ENCODE results near the gene RASGRP3.

The RASGRP3 gene

DNA sequence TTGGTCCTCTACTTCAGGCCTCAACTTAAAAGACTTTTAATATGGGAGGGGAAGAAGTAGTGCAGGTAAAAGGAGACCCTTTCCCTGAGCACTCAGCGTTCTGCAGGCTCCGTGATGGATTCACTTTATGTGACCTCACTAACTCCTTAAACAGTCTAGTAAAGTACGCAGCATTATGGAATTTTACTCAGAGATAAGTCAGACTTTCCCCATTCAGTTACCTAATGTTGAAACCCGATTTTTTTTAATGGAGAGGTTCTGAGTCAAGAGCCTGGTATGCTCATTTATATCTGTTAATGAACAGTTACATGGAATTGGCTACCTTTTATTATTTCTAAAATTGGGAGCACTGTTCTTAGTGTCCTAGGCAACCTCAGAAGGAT is 34.1 kb downstream of the RASGRP3 start:
- WGBS, result 58% methylated on average over 3 of the region's 4 CpGs
- no peaks in the 10 kb centered on the region for H3K9me3 ChIP-seq (ENCODE audit: control insufficient read depth, low read length)
- no peak overlapping the region for H2AFZ ChIP-seq (ENCODE audit: low read depth, low read length)
- H3K4me2 ChIP-seq (ENCODE audit: low read length, poor library complexity, severe bottlenecking), result no peak overlapping the region
- no peak overlapping the region for H4K8ac ChIP-seq (ENCODE audit: low read length)
- no peaks in the 10 kb centered on the region for H3K79me1 ChIP-seq (replicated peaks; ENCODE audit: low read length, poor library complexity, severe bottlenecking)
- DNase-seq, result peak; percentile 84
- no peak overlapping the region for H2BK15ac ChIP-seq (ENCODE audit: low read depth, poor library complexity, severe bottlenecking)
- no peak overlapping the region for H3K14ac ChIP-seq (ENCODE audit: low read length in 2 of 2)
- no peaks in the 10 kb centered on the region for H3K36me3 ChIP-seq (ENCODE audit: control insufficient read depth in 1 of 2, insufficient read depth in 2 of 2, low read depth in 1 of 2, low read length in 2 of 2)
- H3K4ac ChIP-seq (ENCODE audit: low read depth in 1 of 2, low read length in 2 of 2), result no peak overlapping the region
- H2BK120ac ChIP-seq (ENCODE audit: low read depth, low read length), result no peak overlapping the region
- H4K91ac ChIP-seq (ENCODE audit: low read length), result no peak overlapping the region
- H2AK5ac ChIP-seq (ENCODE audit: low read length, severe bottlenecking), result no peak overlapping the region
- no peak overlapping the region for H3K27ac ChIP-seq (ENCODE audit: low read length, poor library complexity, severe bottlenecking)
- H2BK5ac ChIP-seq (ENCODE audit: low read depth, low read length, poor library complexity, severe bottlenecking), result no peak overlapping the region
- no peaks in the 10 kb centered on the region for H3K4me1 ChIP-seq (ENCODE audit: control insufficient read depth, insufficient read depth, low read depth, low read length)
- no peak overlapping the region for H3K18ac ChIP-seq (ENCODE audit: low read depth in 1 of 2, low read length in 2 of 2)
- H3K4me3 ChIP-seq (ENCODE audit: insufficient read depth in 1 of 2, low read depth in 1 of 2, low read length in 2 of 2), result no peak overlapping the region
- H3K27me3 ChIP-seq (ENCODE audit: control insufficient read depth in 1 of 2, insufficient read depth in 1 of 2, low read length in 2 of 2), result no peaks in the 10 kb centered on the region
- no peak overlapping the region for H3K9ac ChIP-seq (ENCODE audit: low read length)
- H3K23ac ChIP-seq (ENCODE audit: low read length in 2 of 2), result no peak overlapping the region
- no peak overlapping the region for H2BK12ac ChIP-seq (ENCODE audit: low read length in 2 of 2)

DNA sequence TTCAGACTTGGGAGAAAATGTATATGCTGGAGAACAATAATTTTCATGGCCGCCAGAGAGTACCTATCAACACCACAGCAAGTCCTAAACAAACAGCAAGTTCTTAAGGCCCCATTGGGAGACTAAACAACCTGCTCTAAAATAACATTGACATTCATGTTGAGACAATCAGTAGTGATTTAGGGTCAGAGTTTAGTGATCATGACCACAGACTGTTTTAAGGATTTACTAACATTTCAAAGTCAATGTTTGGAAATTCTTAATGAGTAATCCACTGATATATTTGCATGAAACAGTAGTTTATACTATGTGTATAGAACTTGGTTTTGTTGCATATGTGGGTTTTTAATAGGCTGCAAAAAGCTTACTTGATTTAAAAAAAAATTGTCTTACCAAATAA is 34.7 kb downstream of the RASGRP3 start:
- Histone ChIP-seq H3K4me2 (ENCODE audit: low read length, poor library complexity, severe bottlenecking) (no peak overlapping the region), H2BK120ac (ENCODE audit: low read depth, low read length) (no peak overlapping the region), H3K4me1 (ENCODE audit: control insufficient read depth, insufficient read depth, low read depth, low read length) (no peaks in the 10 kb centered on the region), H3K36me3 (ENCODE audit: control insufficient read depth in 1 of 2, insufficient read depth in 2 of 2, low read depth in 1 of 2, low read length in 2 of 2) (no peaks in the 10 kb centered on the region), H3K9ac (ENCODE audit: low read length) (no peak overlapping the region), H3K4me3 (ENCODE audit: insufficient read depth in 1 of 2, low read depth in 1 of 2, low read length in 2 of 2) (no peak overlapping the region), H2AFZ (ENCODE audit: low read depth, low read length) (no peak overlapping the region), H3K9me3 (ENCODE audit: control insufficient read depth, low read length) (no peaks in the 10 kb centered on the region), H3K27me3 (ENCODE audit: control insufficient read depth in 1 of 2, insufficient read depth in 1 of 2, low read length in 2 of 2) (no peaks in the 10 kb centered on the region), H3K27ac (ENCODE audit: low read length, poor library complexity, severe bottlenecking) (no peak overlapping the region), H3K18ac (ENCODE audit: low read depth in 1 of 2, low read length in 2 of 2) (no peak overlapping the region), H4K91ac (ENCODE audit: low read length) (no peak overlapping the region), H2BK12ac (ENCODE audit: low read length in 2 of 2) (no peak overlapping the region), H3K14ac (ENCODE audit: low read length in 2 of 2) (no peak overlapping the region), H3K23ac (ENCODE audit: low read length in 2 of 2) (no peak overlapping the region), H2BK5ac (ENCODE audit: low read depth, low read length, poor library complexity, severe bottlenecking) (no peak overlapping the region), H3K4ac (ENCODE audit: low read depth in 1 of 2, low read length in 2 of 2) (no peak overlapping the region), H4K8ac (ENCODE audit: low read length) (no peak overlapping the region), H3K79me1 (replicated peaks; ENCODE audit: low read length, poor library complexity, severe bottlenecking) (no peaks in the 10 kb centered on the region), H2AK5ac (ENCODE audit: low read length, severe bottlenecking) (no peak overlapping the region), H2BK15ac (ENCODE audit: low read depth, poor library complexity, severe bottlenecking) (no peak overlapping the region)
- WGBS, result no CpG with 5 or more reads among the region's 1 CpG
- DNase-seq, result peak; percentile 81

DNA sequence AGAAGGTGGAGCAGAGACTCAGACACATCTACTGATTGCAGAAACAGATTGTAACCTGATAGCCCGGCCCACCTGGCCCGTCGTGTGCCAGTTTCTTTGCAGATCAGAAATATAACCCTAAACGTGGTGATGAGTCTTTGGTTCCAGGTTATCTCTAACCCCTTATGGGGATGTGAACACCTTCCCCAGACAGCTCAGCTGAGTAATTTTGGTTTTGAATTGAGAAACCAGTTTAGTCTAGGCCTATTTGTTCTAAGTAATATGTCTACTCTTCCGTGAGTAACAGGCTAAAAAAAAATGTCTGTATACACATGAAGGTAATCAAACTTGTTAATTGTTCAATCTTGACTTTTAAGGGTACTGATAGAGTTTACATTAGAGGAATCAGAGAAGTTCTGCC is 35.7 kb downstream of the RASGRP3 start:
- Histone ChIP-seq H3K4me1 (ENCODE audit: control insufficient read depth, insufficient read depth, low read depth, low read length) (no peaks in the 10 kb centered on the region), H2BK12ac (ENCODE audit: low read length in 2 of 2) (peak overlapping the region in 1 of 2 experiments; percentile 27), H3K27ac (ENCODE audit: low read length, poor library complexity, severe bottlenecking) (no peak overlapping the region), H3K4ac (ENCODE audit: low read depth in 1 of 2, low read length in 2 of 2) (no peak overlapping the region), H3K27me3 (ENCODE audit: control insufficient read depth in 1 of 2, insufficient read depth in 1 of 2, low read length in 2 of 2) (no peaks in the 10 kb centered on the region), H3K18ac (ENCODE audit: low read depth in 1 of 2, low read length in 2 of 2) (no peak overlapping the region), H3K9ac (ENCODE audit: low read length) (no peak overlapping the region), H3K9me3 (ENCODE audit: control insufficient read depth, low read length) (no peaks in the 10 kb centered on the region), H3K4me2 (ENCODE audit: low read length, poor library complexity, severe bottlenecking) (no peak overlapping the region), H4K8ac (ENCODE audit: low read length) (no peak overlapping the region), H3K4me3 (ENCODE audit: insufficient read depth in 1 of 2, low read depth in 1 of 2, low read length in 2 of 2) (no peak overlapping the region), H3K23ac (ENCODE audit: low read length in 2 of 2) (no peak overlapping the region), H3K79me1 (replicated peaks; ENCODE audit: low read length, poor library complexity, severe bottlenecking) (no peaks in the 10 kb centered on the region), H2BK15ac (ENCODE audit: low read depth, poor library complexity, severe bottlenecking) (no peak overlapping the region), H2AK5ac (ENCODE audit: low read length, severe bottlenecking) (no peak overlapping the region), H3K36me3 (ENCODE audit: control insufficient read depth in 1 of 2, insufficient read depth in 2 of 2, low read depth in 1 of 2, low read length in 2 of 2) (no peaks in the 10 kb centered on the region), H2BK5ac (ENCODE audit: low read depth, low read length, poor library complexity, severe bottlenecking) (no peak overlapping the region), H4K91ac (ENCODE audit: low read length) (no peak overlapping the region), H2BK120ac (ENCODE audit: low read depth, low read length) (no peak overlapping the region), H3K14ac (ENCODE audit: low read length in 2 of 2) (no peak overlapping the region), H2AFZ (ENCODE audit: low read depth, low read length) (no peak overlapping the region)
- 84% methylated on average over 4 of the region's 5 CpGs for WGBS
- DNase-seq, result no peak

DNA sequence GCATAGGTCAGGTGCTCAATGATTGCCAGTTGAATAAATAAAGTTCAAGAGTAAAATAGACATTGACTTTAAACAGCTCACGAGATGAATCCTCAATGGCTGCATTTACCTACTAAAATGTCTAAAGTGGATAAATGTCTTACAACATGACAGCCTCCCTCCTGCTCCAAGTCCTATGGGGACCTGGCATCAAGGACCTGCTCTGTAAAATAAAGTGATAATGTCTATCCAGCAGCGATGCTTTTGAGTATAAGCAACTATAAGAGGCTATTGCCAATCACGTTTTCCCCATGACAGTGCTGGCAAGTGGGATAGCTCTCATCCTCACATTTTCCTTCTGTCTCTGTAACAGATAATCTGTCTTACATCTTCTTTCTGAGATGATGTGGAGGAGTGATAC is 37.0 kb downstream of the RASGRP3 start:
- H3K14ac ChIP-seq (ENCODE audit: low read length in 2 of 2), result no peak overlapping the region
- H2BK12ac ChIP-seq (ENCODE audit: low read length in 2 of 2), result no peak overlapping the region
- WGBS, result 96% methylated on average over 3 of the region's 3 CpGs
- no peak overlapping the region for H3K27ac ChIP-seq (ENCODE audit: low read length, poor library complexity, severe bottlenecking)
- H2AFZ ChIP-seq (ENCODE audit: low read depth, low read length), result no peak overlapping the region
- no peak overlapping the region for H3K18ac ChIP-seq (ENCODE audit: low read depth in 1 of 2, low read length in 2 of 2)
- no peak overlapping the region for H2BK5ac ChIP-seq (ENCODE audit: low read depth, low read length, poor library complexity, severe bottlenecking)
- no peak overlapping the region for H4K8ac ChIP-seq (ENCODE audit: low read length)
- H3K9ac ChIP-seq (ENCODE audit: low read length), result no peak overlapping the region
- no peak for DNase-seq
- H4K91ac ChIP-seq (ENCODE audit: low read length), result no peak overlapping the region
- H3K27me3 ChIP-seq (ENCODE audit: control insufficient read depth in 1 of 2, insufficient read depth in 1 of 2, low read length in 2 of 2), result no peaks in the 10 kb centered on the region
- no peak overlapping the region for H3K4ac ChIP-seq (ENCODE audit: low read depth in 1 of 2, low read length in 2 of 2)
- no peak overlapping the region for H3K4me3 ChIP-seq (ENCODE audit: insufficient read depth in 1 of 2, low read depth in 1 of 2, low read length in 2 of 2)
- no peaks in the 10 kb centered on the region for H3K9me3 ChIP-seq (ENCODE audit: control insufficient read depth, low read length)
- H3K23ac ChIP-seq (ENCODE audit: low read length in 2 of 2), result no peak overlapping the region
- no peak overlapping the region for H2AK5ac ChIP-seq (ENCODE audit: low read length, severe bottlenecking)
- H3K4me1 ChIP-seq (ENCODE audit: control insufficient read depth, insufficient read depth, low read depth, low read length), result no peaks in the 10 kb centered on the region
- no peak overlapping the region for H3K4me2 ChIP-seq (ENCODE audit: low read length, poor library complexity, severe bottlenecking)
- H2BK15ac ChIP-seq (ENCODE audit: low read depth, poor library complexity, severe bottlenecking), result no peak overlapping the region
- H3K36me3 ChIP-seq (ENCODE audit: control insufficient read depth in 1 of 2, insufficient read depth in 2 of 2, low read depth in 1 of 2, low read length in 2 of 2), result no peaks in the 10 kb centered on the region
- H3K79me1 ChIP-seq (replicated peaks; ENCODE audit: low read length, poor library complexity, severe bottlenecking), result no peaks in the 10 kb centered on the region
- H2BK120ac ChIP-seq (ENCODE audit: low read depth, low read length), result no peak overlapping the region
